ENCODE measurements around the gene P2RY8. TPM values are rescaled to one million over a fixed set of nuclear protein-coding genes. Genes with fewer than 3 reads are reported as not detected.

P2RY8 gene
- total RNA-seq, 1 donor from 2014 or later, result not detected

GRCh38 chrX:1531096-1531890, 5.7 kb downstream of the P2RY8 start:
- DNase-seq (ENCODE audit: extremely low spot score, unreplicated experiment), result peak; percentile 73
- H3K9me3 Mint-ChIP-seq (ENCODE audit: unreplicated experiment), result no peaks in the 10 kb centered on the region
- H3K4me3 Mint-ChIP-seq (ENCODE audit: unreplicated experiment), result no peak overlapping the region

GRCh38 chrX:1529756-1530155, 7.2 kb downstream of the P2RY8 start:
- no peak for TF ChIP-seq CTCF (IDR thresholded peaks at IDR 0.05)
- Mint-ChIP-seq H3K9me3 (ENCODE audit: unreplicated experiment) (no peaks in the 10 kb centered on the region), H3K4me3 (ENCODE audit: unreplicated experiment) (no peak overlapping the region), H3K27me3 (ENCODE audit: unreplicated experiment) (no peaks in the 10 kb centered on the region), H3K4me1 (ENCODE audit: unreplicated experiment) (no peaks in the 10 kb centered on the region), H3K27ac (ENCODE audit: unreplicated experiment) (no peak overlapping the region), H3K36me3 (ENCODE audit: unreplicated experiment) (no peaks in the 10 kb centered on the region)
- peak; percentile 42 for DNase-seq (ENCODE audit: extremely low spot score, unreplicated experiment)

More at GRCh38 chrX:1531096-1531890, 5.7 kb downstream of the P2RY8 start:
- Mint-ChIP-seq H3K4me1 (ENCODE audit: unreplicated experiment) (no peaks in the 10 kb centered on the region), H3K36me3 (ENCODE audit: unreplicated experiment) (no peaks in the 10 kb centered on the region), H3K27me3 (ENCODE audit: unreplicated experiment) (no peaks in the 10 kb centered on the region), H3K27ac (ENCODE audit: unreplicated experiment) (no peak overlapping the region)
- no peak for TF ChIP-seq CTCF (IDR thresholded peaks at IDR 0.05)

GRCh38 chrX:1529328-1529727, 7.7 kb downstream of the P2RY8 start:
- Mint-ChIP-seq H3K9me3 (ENCODE audit: unreplicated experiment) (no peaks in the 10 kb centered on the region), H3K27ac (ENCODE audit: unreplicated experiment) (no peak overlapping the region), H3K4me3 (ENCODE audit: unreplicated experiment) (no peak overlapping the region), H3K27me3 (ENCODE audit: unreplicated experiment) (no peaks in the 10 kb centered on the region), H3K4me1 (ENCODE audit: unreplicated experiment) (no peaks in the 10 kb centered on the region), H3K36me3 (ENCODE audit: unreplicated experiment) (no peaks in the 10 kb centered on the region)
- DNase-seq (ENCODE audit: extremely low spot score, unreplicated experiment), result peak; percentile 17
- no peak for TF ChIP-seq CTCF (IDR thresholded peaks at IDR 0.05)

GRCh38 chrX:1528884-1529203, 8.1 kb downstream of the P2RY8 start:
- H3K36me3 Mint-ChIP-seq (ENCODE audit: unreplicated experiment), result no peaks in the 10 kb centered on the region
- no peak overlapping the region for H3K4me3 Mint-ChIP-seq (ENCODE audit: unreplicated experiment)
- H3K4me1 Mint-ChIP-seq (ENCODE audit: unreplicated experiment), result no peaks in the 10 kb centered on the region
- no peak for TF ChIP-seq CTCF (IDR thresholded peaks at IDR 0.05)
- H3K27me3 Mint-ChIP-seq (ENCODE audit: unreplicated experiment), result no peaks in the 10 kb centered on the region
- DNase-seq (ENCODE audit: extremely low spot score, unreplicated experiment), result peak; percentile 19
- no peak overlapping the region for H3K27ac Mint-ChIP-seq (ENCODE audit: unreplicated experiment)
- no peaks in the 10 kb centered on the region for H3K9me3 Mint-ChIP-seq (ENCODE audit: unreplicated experiment)

GRCh38 chrX:1528186-1528883, 8.7 kb downstream of the P2RY8 start:
- no peaks in the 10 kb centered on the region for H3K27me3 Mint-ChIP-seq (ENCODE audit: unreplicated experiment)
- DNase-seq (ENCODE audit: extremely low spot score, unreplicated experiment), result peak; percentile 68
- H3K9me3 Mint-ChIP-seq (ENCODE audit: unreplicated experiment), result no peaks in the 10 kb centered on the region
- no peaks in the 10 kb centered on the region for H3K36me3 Mint-ChIP-seq (ENCODE audit: unreplicated experiment)
- no peak overlapping the region for H3K4me3 Mint-ChIP-seq (ENCODE audit: unreplicated experiment)
- H3K4me1 Mint-ChIP-seq (ENCODE audit: unreplicated experiment), result no peaks in the 10 kb centered on the region
- no peak for TF ChIP-seq CTCF (IDR thresholded peaks at IDR 0.05)
- H3K27ac Mint-ChIP-seq (ENCODE audit: unreplicated experiment), result no peak overlapping the region

All from osteocyte (in vitro differentiated cells).